GM19035 (cell line): ENCODE data around the gene TUBA4A.
A peak's percentile ranks its signal among the peaks of the same experiment; 100 is the strongest.
"Not testable (repeated sequence)": the region's sequence is repeated elsewhere in the genome, so short reads cannot be mapped to it uniquely, and the experiment has no call there.

Experiments
- ATAC-seq: cut with Tn5 transposase; IDR thresholded peaks from one replicate; pipeline ENCODE4 v1.9.1; 2021; ENCODE audit not compliant: unreplicated experiment

Gene TUBA4A

DNA sequence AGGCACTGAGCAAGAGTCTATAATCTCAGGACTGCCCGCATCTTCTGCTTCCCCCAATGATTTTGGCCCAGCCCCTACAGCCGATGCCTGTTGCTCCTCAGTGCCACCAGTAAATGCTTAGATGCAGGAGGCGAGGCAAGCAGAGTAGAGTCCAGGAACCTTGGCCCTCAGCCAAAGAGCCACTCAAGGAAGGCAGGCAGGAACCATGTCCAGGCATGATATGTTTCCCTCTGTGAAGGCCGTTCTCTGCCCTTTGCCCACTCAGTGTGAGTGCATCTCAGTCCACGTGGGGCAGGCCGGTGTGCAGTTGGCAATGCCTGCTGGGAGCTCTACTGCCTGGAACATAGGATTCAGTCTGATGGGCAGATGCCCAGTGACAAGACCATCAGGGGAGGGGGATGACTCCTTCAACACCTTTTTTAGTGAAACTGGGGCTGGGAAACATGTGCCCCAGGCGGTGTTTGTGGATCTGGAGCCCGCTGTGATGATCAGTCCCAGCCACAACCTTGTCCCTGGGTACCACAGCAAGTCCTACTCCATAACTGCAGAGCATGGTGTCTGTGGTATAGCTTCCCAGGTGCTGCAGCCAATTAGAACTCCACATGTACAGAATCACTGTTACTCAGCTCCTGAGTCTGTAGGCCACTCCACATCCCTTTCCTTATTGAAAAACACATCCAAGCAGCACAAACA lies 15.8 kb upstream of the TUBA4A start:
- ATAC-seq: no peak

DNA sequence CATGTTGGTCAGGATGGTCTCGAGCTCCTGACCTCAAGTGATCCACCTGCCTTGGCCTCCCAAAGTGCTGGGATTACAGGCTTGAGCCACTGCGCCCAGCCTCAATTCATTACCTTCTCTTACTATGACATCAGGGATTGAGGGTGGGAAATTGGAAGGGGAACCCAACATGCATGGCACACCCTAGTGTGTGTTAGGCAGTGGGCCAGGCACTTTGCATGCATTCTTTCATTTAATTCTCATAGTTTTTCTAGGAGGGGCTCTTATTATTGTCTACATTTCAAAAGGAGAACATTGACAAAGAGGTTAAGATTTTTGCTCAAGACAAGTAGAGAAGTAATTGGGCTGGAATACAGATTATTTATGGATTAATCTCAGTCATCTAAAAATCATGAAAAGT lies 14.6 kb upstream of the TUBA4A start:
- ATAC-seq: no peak

DNA sequence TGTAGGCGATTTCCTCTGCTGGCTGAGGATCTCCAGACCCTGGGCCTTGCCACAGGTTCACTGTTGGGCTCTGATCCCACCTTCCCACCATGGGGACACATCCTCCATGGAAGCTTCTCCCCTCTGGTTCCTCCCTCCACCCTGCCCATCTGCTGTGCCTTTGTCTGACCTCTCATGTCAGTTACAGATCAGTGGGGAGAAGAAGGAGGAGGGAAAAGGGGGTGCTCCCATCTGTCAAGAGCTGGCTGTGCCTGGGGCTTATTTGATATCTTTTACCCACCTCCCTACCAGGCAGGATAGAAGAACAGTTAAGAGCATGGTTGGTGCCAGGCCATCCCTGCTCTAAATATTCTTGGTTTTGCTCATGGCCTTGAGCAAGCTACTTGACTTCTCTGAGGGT lies 13.2 kb upstream of the TUBA4A start:
- no peak for ATAC-seq

DNA sequence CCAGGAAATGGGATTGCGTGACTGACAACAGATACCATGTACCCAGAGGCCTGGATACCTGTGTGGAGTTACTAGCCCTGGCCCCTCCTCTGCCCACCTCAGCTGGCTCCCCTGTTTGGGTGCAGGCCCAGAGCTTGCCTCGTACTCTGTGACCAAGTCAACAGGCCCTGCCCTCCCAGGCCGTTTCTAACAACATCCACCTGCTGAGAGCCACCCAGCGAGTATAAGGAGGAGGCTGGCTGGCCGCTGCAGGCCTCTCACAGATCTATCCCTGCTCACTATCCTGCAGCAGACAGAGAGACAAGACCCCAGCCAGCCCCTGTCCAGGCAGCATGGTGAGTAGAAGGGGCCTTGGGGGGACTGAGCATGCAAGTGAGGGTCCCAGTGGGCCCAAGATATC lies 12.5 kb upstream of the TUBA4A start:
- no peak for ATAC-seq

DNA sequence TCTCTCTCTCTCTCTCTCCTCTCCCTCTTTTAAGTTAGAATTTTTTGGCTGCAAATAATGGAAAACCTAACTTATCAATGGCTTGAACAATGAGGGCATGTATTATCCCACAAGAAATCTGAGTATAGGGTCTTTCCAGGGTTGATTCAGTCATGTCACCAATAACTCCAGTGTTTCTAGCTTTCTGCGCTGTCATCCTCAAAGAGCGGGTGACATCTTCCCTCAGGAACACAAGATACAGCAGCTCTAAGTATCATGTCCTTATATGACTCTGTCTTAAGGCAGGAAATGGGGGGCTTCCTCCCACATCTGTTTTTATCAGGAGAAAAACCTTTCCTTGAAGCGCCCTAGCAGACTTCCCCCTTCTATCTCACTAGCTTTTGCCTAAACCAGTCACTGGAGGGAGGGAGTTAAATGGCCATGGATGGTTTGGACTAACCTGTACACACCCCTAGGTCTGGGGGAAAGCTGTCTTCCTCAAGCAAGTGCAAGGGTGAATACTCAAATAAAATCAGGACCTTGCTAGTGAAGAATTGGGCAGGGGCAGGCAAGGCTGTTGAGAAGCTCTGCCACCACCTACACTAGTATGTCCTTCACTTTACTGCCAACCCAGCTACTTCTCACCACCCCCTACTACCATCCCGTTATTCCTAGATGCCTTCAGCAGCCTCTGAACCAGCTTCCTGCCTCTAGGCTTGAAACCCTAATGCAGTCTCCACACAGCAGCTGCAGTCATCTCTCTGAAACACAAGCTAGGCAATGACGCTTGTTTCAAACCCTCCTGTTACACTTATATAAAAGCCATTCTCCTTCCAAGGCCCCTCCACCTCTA lies 7.5 kb upstream of the TUBA4A start:
- ATAC-seq: no peak

DNA sequence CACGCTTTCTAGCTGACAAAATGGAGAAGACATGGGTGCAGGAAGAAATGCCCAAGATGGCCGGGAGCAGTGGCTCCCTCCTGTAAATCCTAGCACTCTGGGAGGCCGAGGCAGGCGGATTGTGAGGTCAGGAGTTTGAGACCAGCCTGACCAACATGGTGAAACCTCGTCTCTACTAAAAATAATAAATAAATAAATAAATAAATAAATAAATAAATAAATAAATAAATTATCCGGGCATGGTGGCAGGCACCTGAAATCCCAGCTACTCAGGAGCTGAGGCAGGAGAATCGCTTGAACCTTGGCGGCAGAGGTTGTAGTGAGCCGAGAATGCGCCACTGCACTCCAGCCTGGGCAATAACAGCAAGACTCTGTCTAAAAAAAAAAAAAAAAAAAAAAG lies 5.2 kb upstream of the TUBA4A start:
- not testable (repeated sequence) for ATAC-seq

DNA sequence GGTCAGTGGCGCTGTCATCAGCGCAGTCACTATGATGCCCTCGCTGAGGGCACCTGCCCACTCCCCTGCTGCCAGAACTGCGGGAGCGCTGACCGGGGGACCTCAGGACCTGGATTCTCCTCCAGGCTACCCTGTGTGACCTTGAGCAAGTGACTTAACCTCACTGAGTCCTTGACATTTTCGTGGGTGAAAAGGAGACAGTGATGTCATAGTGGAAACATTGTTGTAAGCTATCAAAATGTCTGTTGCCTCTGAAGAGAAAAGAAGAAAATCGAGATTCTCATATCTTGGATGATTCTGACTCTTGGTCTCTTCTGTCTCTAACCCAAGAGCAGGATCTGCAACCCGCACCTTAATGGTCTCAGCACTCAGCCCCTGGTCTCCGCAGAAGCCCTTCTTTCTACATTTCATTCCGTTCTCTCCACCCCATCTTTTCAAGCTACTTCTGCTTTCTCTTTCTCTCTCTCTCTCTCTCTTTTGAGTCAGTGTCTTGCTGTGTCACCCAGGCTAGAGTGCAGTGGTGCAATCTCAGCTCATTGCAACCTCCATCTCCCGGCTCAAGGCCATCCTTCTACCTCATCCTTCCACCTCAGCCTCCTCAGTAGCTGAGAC lies 978 bp upstream of the TUBA4A start:
- peak; percentile 31 for ATAC-seq

DNA sequence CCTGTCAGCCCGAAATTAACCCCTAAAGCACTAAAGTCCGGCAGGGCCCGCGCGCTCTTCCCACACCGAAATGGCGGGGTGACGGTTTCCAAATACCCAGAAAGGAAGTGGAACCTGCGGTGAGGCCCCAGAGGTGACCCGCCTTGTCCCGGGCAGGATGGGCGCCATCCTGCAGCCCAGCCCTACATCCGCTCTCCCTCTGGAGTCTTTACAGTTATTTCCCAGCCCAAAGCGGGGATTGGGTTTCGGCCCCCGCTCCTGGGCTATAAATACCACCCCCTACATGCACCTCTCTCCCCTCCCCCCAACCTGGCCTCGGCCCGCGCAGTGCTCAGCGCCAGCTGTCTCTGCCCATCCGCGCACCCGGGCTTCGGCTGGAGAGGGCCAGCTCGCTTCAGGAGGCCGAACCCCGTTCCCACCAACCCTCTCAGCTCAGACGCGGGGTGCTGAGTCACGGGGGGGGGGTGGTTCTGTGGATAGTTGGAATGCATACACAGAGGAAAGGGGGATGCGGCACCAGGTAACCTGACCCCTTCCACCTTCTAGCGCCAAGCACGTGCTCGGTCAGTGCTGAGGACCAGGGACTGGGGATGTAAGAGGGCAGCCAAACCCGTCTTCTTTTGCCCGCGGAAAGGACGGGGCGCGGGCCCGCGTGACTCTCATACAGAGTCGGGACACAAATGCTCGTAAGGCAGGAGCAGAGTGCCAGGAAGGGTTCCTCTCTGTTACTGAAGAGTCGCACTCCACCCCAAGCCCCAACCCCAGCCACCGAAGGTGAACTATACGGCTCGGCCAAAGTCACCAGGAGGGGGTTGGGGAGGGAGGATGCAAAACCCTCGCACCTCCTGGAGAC lies 592 bp downstream of the TUBA4A start, which contains the start of gene TUBA4B:
TUBA4B (plus strand) TSS at position 344 of the 853 bp plus-strand sequence; CDS start at position 509, 165 bp downstream.
- ATAC-seq: peak; percentile 20

DNA sequence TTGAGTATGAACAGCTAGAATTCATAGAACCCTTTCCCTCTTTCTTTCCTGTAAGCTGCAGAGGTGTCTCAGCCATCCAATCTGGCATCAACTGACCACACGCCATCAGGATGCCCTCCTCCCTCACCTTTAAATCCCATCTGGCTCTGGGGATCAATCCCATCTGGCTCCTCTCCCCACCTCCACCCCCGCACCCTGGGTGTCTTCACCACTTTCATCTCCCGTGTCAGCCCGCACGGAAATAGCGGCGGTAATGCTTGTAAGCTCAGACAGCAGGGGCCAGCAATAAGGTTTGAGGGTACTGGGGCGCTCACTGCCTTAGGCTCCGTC lies 1.2 kb downstream of the TUBA4A start:
- peak; percentile 0 for ATAC-seq

DNA sequence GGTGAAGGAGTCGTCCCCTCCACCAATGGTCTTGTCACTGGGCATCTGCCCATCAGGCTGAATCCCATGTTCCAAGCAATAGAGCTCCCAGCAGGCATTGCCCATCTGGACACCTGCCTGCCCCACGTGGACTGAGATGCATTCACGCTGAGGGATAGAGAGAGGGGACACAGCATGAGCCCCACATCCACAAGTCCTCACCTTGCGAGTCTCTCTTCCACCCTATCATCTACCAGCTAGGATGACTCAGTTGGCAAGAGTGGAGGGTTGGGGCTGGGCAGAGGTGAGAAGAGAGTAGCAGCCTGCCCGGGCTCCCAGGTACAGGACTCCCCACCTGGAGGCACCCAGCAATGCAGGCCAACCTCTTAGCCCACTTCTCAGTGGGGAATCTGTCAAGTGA lies 1.6 kb downstream of the TUBA4A start:
- no peak for ATAC-seq

DNA sequence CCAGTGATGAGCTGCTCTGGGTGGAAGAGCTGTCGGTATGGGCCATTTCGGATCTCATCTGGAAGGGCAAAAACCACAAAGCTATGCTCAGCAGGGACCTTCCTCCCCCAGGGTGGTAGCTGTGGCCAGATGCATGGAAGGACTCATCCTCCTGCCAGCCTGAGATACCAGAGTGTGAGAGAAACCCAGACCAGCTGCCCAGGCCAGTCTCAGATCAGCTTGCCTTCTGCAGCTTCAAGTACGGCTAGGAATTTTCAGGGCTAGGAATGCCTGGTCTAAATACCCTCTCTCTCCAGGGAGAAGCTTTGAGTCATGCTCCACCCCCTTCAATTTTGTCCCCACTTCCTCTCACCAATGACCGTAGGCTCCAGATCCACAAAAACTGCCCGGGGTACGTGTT lies 2.1 kb downstream of the TUBA4A start:
- ATAC-seq: no peak

DNA sequence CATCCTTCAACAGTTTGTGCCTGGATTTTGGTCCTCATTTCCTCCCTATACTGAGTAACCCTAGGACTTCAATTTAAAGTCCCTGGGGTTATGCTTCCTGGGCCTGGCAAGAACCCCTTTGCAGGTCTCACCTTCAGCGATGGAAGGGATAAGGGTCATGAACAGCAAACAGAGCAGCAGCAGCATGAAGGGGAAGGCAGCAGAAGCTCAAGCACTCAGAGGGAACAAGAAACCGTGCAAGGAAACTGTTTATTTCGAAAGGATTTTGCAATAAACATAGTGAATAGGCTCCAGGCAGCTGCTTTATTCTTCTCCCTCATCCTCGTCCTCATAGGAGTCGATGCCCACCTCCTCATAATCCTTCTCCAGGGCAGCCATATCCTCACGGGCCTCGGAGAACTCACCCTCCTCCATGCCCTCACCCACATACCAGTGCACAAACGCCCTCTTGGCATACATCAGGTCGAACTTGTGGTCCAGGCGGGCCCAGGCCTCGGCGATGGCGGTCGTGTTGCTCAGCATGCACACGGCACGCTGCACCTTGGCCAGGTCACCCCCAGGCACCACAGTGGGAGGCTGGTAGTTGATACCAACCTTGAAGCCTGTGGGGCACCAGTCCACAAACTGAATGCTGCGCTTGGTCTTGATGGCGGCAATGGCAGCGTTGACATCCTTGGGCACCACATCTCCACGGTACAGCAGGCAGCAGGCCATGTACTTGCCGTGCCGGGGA lies 3.5 kb downstream of the TUBA4A start:
- no peak for ATAC-seq

DNA sequence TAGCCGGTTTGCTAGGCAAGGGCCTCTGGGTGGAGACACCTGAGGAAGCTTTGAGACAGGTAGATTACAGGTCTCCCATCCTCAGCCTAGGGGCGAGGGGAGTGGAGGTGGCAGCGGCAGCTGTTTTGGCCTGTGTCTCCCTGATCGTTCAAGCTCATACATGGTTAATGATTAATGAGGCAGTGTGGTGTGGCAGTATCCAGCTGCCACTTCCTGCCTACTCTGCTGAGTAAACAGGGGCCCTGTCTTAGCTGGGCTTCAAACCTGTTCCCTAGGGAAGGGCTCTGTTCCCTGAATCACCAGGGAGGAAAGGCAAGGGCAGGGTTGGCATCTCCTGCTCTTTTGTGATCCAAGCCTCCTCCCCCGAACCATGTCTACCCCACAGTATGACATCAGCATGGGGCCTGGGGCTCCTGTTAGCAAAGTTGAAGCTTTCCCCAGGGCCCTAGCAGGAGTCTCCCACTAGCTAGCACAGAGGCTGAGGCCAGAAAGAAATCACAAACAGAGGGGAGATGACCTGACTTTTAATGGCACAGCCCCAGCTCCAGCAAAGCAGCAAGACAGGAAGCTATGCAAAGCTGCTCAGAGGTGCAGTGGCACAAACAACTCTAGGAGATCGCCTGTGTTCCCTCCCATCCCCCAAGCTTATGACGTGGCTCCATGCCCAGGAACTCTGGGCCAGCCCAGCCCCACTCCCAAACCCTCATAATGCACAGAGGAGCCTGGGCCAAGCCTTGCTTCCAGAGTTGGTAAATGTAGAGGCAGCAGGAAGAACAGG lies 4.3 kb downstream of the TUBA4A start:
- ATAC-seq: no peak

DNA sequence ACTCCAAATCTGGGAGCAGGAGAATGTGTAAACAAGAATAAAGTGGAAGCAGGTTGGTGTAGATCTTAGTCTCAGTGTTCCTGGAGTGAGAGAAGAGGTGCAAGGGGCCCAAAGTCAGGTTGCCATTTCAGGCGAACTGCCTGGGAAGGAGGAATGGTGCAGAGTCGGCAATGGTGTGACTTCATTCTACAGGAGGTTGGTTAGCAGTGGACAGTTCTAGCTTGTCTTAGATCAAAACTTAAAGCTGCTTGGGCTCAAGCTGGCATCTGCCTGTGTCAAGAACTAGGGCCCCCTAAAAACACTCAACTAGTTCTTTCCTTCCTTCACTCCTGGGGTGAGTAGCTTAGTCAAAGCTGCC lies 4.9 kb downstream of the TUBA4A start:
- ATAC-seq: no peak

DNA sequence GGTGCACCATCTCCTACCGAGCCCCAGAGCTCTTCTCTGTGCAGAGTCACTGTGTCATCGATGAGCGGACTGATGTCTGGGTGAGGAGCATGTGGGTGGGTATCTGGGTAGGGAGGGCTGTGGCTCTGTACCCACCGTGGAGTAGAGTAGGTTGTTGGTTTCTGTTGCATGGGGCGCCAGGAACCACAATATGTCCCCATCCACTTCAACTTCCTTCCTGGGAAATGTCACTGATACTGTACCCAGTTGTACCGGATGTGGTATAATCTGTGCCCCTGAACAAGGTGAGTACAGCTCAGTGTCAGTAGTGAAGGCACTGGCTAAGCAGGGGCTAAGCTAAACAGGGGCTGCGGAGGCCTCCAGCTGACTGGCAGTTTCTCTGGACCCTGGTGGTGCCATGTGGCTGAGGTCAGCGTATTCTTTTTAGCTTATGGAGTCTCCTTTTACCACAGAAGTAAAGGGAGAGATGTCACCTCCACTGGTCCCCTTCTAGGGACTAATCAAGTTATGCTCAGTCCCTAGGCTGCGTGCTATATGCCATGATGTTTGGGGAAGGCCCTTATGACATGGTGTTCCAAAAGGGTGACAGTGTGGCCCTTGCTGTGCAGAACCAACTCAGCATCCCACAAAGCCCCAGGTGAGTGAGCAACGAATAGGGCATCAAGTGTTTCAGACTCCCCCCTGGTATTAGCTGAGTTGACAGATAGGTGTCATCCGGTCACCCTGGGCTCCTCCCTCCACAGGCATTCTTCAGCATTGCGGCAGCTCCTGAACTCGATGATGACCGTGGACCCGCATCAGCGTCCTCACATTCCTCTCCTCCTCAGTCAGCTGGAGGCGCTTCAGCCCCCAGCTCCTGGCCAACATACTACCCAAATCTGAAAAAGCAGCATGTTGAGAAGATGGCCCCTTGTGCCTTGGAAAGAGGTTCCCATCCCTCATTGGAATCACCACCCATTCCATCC lies 5.8 kb downstream of the TUBA4A start:
- ATAC-seq: no peak

DNA sequence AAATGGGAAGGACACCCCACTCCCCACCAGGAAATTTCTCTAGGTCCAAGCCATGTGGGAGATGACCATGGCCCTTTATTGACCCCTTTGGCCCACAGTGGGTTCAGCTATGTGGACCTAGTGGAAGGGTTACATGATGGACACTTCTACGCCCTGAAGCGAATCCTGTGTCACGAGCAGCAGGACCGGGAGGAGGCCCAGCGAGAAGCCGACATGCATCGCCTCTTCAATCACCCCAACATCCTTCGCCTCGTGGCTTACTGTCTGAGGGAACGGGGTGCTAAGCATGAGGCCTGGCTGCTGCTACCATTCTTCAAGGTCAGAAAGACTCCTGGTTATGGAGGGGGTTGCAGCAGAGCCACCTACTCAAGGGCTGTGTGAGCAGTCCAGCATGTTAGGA lies 7.2 kb downstream of the TUBA4A start:
- ATAC-seq: no peak

DNA sequence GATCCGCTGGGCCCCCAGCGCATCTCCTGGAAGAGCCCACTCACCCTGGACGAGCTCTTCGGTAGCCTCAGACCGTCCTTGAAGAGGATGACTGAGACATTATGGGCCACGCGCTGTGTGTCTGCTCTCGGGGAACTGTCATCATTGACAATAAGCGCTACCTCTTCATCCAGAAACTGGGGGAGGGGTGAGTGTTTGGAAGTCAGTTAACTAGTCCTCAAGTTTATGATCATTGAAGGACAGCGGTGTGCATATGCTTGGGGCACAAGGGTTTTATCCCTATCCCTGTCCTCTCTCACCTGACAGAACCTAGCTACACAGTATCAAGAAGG lies 7.9 kb downstream of the TUBA4A start:
- ATAC-seq: no peak

DNA sequence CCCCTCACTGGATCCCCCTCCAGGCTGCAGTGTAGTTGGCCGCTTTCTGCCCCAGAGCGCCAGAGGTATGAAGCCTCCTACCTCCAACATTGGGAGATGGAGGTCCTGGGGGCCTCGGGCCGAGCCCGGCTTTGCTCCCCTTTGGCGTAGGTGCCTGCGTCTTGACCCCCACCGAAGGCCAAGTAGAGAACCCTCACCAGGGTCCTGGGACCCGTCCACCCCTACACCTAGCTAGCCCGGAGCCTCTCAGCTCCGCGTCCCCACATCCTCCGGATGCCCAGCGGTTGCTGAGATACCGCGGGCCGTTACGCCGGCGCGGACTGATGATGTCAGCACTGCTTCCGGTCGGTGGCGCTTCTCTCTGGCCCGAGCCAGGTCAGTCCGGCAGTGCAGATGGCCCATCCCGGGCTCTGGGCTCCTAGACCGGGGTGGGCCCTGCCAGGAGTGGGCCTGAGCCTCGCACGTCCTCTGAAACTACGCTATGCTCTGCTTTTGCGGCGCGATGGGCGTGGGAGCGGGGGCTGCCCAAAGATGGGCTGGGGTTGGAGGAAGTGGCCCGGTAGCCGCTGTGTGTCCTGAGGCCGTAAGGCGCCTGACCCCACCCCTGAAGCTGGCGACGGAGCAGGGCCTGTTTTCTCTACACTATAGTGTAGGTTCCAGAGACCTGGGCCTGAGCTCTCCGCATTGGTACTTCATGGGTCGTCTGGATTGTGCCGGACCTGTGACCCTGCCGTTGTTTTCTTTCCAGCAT lies 8.4 kb downstream of the TUBA4A start, which contains the start of the genes GLB1L and STK16:
GLB1L (minus strand) TSS at position 297 of the 751 bp plus-strand sequence. CDS start 1,871 bp downstream, outside the sequence.
STK16 (plus strand) TSS at position 332 of the 751 bp plus-strand sequence. CDS start 521 bp downstream, outside the sequence.
- peak; percentile 86 for ATAC-seq
